Measurements from ENCODE around the gene DENND4B.

Gene DENND4B

DNA sequence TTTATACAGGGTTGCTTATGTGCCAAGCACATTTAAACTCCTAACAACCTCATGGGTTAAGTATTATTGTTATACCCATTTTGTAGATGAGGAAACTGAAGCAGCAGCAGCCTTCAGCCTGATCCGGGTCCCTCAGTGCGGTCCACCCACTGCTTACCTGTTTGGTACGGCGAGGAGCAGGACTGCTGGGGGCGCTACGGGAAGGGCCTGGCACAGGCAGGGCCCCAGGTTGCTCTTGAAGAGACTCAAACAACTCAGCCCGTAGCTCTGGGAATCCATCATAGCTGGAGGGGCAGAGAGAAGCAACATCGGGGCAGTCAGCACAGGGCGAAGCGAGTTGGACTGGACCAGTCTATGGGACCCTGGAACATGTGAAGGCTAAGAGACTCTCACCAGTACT lies 9.2 kb downstream of the DENND4B start:
- H3K9ac ChIP-seq (ENCODE audit: low read length), result no peak overlapping the region
- H3K36me3 ChIP-seq (ENCODE audit: low read length), result no peaks in the 10 kb centered on the region
- no peaks in the 10 kb centered on the region for H3K9me2 ChIP-seq (replicated peaks; ENCODE audit: insufficient read depth, low read length)
- no peak overlapping the region for H2AFZ ChIP-seq (ENCODE audit: low read depth, low read length, severe bottlenecking)
- peaks cover under 1% of the 10 kb centered on the region; the same call in 1 of the 2 replicates for H3K79me2 ChIP-seq (ENCODE audit: insufficient read depth, low read length)
- no peak overlapping the region for H3K4me2 ChIP-seq (ENCODE audit: low read depth, low read length, poor library complexity, severe bottlenecking)
- no peak overlapping the region for H3K27ac ChIP-seq (ENCODE audit: low read depth, low read length)
- TF ChIP-seq EZH2phosphoT487 (conservative IDR thresholded peaks at IDR 0.05; ENCODE audit: low read length), result no peak
- TF ChIP-seq, protein P1, sequence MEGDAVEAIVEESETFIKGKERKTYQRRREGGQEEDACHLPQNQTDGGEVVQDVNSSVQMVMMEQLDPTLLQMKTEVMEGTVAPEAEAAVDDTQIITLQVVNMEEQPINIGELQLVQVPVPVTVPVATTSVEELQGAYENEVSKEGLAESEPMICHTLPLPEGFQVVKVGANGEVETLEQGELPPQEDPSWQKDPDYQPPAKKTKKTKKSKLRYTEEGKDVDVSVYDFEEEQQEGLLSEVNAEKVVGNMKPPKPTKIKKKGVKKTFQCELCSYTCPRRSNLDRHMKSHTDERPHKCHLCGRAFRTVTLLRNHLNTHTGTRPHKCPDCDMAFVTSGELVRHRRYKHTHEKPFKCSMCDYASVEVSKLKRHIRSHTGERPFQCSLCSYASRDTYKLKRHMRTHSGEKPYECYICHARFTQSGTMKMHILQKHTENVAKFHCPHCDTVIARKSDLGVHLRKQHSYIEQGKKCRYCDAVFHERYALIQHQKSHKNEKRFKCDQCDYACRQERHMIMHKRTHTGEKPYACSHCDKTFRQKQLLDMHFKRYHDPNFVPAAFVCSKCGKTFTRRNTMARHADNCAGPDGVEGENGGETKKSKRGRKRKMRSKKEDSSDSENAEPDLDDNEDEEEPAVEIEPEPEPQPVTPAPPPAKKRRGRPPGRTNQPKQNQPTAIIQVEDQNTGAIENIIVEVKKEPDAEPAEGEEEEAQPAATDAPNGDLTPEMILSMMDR (IDR thresholded peaks at IDR 0.05; ENCODE audit: insufficient read depth, low read length, poor library complexity, severe bottlenecking), result no peak
- no peaks in the 10 kb centered on the region for H4K20me1 ChIP-seq (ENCODE audit: low read depth, low read length)
- H3K27me3 ChIP-seq (ENCODE audit: low read length), result no peaks in the 10 kb centered on the region
- no peak overlapping the region for H3K4me3 ChIP-seq (ENCODE audit: insufficient read depth, low read length, poor library complexity, severe bottlenecking)
- H3F3A ChIP-seq (ENCODE audit: insufficient read depth), result no peaks in the 10 kb centered on the region
- H3K9me3 ChIP-seq (ENCODE audit: insufficient read depth, low read length), result no peaks in the 10 kb centered on the region

DNA sequence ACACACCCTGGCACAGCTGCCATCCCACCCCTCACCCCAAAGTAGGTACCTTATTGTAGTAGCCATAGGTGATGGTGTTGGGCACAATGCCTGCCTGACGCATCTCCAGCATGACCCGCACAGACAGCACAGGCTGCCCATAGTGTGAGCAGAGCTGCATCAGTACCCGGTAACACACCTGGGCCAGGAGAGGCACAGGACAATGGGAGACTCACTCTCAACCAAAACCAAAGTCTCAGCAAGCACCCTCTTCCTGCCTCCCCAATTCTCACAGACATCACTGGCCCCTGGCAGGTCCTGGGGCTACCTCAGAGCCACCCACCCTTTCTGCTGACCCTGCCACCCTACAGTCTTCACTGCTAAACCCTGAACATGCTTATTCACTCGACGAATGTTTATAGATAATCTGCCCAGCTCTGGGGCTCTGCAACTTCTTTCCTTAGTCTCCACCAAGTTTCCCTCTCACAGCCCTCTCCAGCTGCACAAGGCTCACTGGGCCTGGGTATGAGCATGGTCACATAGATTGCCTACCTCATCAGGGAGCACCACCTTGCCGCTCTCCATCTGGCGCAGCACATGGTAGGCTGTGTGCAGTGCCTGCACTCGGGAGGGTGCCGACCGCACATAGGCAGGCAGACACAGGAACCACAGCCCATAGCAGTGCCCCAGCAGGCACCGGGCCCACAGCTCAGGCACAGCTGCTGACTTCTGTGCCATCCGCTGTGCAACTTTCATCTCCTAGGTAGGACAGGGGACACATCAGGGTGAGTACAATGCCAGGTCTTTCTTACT lies 10.3 kb downstream of the DENND4B start:
- H3K36me3 ChIP-seq (ENCODE audit: low read length), result no peaks in the 10 kb centered on the region

DNA sequence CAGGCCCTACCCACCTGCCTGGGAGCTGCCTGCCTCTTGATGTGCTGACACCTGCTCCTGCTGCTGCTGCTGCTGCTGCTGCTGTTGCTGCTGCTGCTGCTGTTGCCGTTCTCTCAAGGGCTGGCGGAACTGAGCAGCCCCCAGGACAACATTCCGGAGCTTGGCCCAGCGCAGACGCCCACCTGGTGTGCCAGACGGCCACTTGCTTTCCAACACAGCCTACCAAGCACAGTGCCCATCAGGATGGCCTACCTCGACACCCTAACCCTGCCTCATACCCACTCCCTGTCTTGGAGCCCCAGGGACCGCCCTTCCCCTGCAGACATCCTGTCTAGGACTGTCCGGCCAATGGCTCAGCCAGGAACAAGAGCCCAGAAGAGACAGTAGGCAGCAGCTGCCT lies 11.8 kb downstream of the DENND4B start:
- no peaks in the 10 kb centered on the region for H4K20me1 ChIP-seq (ENCODE audit: low read depth, low read length)
- no peaks in the 10 kb centered on the region for H3K36me3 ChIP-seq (ENCODE audit: low read length)
- H3K79me2 ChIP-seq (ENCODE audit: insufficient read depth, low read length), result no peaks in the 10 kb centered on the region
- H3K9me2 ChIP-seq (replicated peaks; ENCODE audit: insufficient read depth, low read length), result no peaks in the 10 kb centered on the region
- TF ChIP-seq, protein P1 (IDR thresholded peaks at IDR 0.05; ENCODE audit: insufficient read depth, low read length, poor library complexity, severe bottlenecking), result no peak
- no peak for TF ChIP-seq EZH2phosphoT487 (conservative IDR thresholded peaks at IDR 0.05; ENCODE audit: low read length)
- H2AFZ ChIP-seq (ENCODE audit: low read depth, low read length, severe bottlenecking), result no peak overlapping the region
- H3K27ac ChIP-seq (ENCODE audit: low read depth, low read length), result no peak overlapping the region
- no peak overlapping the region for H3K4me3 ChIP-seq (ENCODE audit: insufficient read depth, low read length, poor library complexity, severe bottlenecking)
- H3K9me3 ChIP-seq (ENCODE audit: insufficient read depth, low read length), result no peaks in the 10 kb centered on the region
- H3F3A ChIP-seq (ENCODE audit: insufficient read depth), result peaks cover 2% of the 10 kb centered on the region; the same call in 1 of the 2 replicates
- no peak overlapping the region for H3K4me2 ChIP-seq (ENCODE audit: low read depth, low read length, poor library complexity, severe bottlenecking)
- H3K9ac ChIP-seq (ENCODE audit: low read length), result no peak overlapping the region
- no peaks in the 10 kb centered on the region for H3K27me3 ChIP-seq (ENCODE audit: low read length)

More for the DNA sequence above, 10.3 kb downstream of the DENND4B start:
- TF ChIP-seq EZH2phosphoT487 (conservative IDR thresholded peaks at IDR 0.05; ENCODE audit: low read length), result no peak
- TF ChIP-seq, protein P1 (IDR thresholded peaks at IDR 0.05; ENCODE audit: insufficient read depth, low read length, poor library complexity, severe bottlenecking), result no peak
- no peaks in the 10 kb centered on the region for H3F3A ChIP-seq (ENCODE audit: insufficient read depth)
- no peak overlapping the region for H2AFZ ChIP-seq (ENCODE audit: low read depth, low read length, severe bottlenecking)
- H3K9me2 ChIP-seq (replicated peaks; ENCODE audit: insufficient read depth, low read length), result no peaks in the 10 kb centered on the region
- H4K20me1 ChIP-seq (ENCODE audit: low read depth, low read length), result no peaks in the 10 kb centered on the region
- H3K4me3 ChIP-seq (ENCODE audit: insufficient read depth, low read length, poor library complexity, severe bottlenecking), result no peak overlapping the region
- no peaks in the 10 kb centered on the region for H3K27me3 ChIP-seq (ENCODE audit: low read length)
- H3K9ac ChIP-seq (ENCODE audit: low read length), result no peak overlapping the region
- no peaks in the 10 kb centered on the region for H3K79me2 ChIP-seq (ENCODE audit: insufficient read depth, low read length)
- H3K27ac ChIP-seq (ENCODE audit: low read depth, low read length), result no peak overlapping the region
- no peaks in the 10 kb centered on the region for H3K9me3 ChIP-seq (ENCODE audit: insufficient read depth, low read length)
- no peak overlapping the region for H3K4me2 ChIP-seq (ENCODE audit: low read depth, low read length, poor library complexity, severe bottlenecking)

All from SU-DHL-6 (cell line).